ENCODE data around the gene AUTS2. TPM values are rescaled to one million over a fixed set of nuclear protein-coding genes. Genes with fewer than 3 reads are reported as not detected.

The AUTS2 gene
- total RNA-seq, 4 donors from 2014 or later: 29.8 to 114 (median 59.4) TPM

- H3K9me3 ChIP-seq: no peaks in the 10 kb centered on the region
- no peak overlapping the region for H3K4me3 ChIP-seq
- no peak overlapping the region for H3K27ac ChIP-seq
- no peak for DNase-seq
- no peak for TF ChIP-seq POLR2AphosphoS5 (IDR thresholded peaks at IDR 0.05)
- no peak for TF ChIP-seq POLR2A (IDR thresholded peaks at IDR 0.05)
- TF ChIP-seq CTCF (IDR thresholded peaks at IDR 0.05): no peak
- TF ChIP-seq EP300 (IDR thresholded peaks at IDR 0.05; ENCODE audit: low read depth): no peak
- 19 to 30% methylated on average over 3 to 4 of the region's 4 CpGs for WGBS, 2 donors (ENCODE audit: low coverage in 1 of 2)
- in situ Hi-C loops (cut with MboI; ENCODE audit: low pct_ligation_motif_present in 1 of 4, low pct_unique_long_range_greater_than_20kb in 1 of 4, low sequenced_read_pairs in 3 of 4) (no loop called here), intact Hi-C loops (cut with DNase I; ENCODE audit: low total_unique reads) (no loop called here)
- no peaks in the 10 kb centered on the region for H3K27me3 ChIP-seq
- peaks cover 0 to 21% (median 7%) of the 10 kb centered on the region in 4 donors for H3K4me1 ChIP-seq
- no peaks in the 10 kb centered on the region for H3K36me3 ChIP-seq
Observed at GRCh38 chr7:69738396-69738951, 140.2 kb downstream of the AUTS2 start.

- WGBS, 2 donors (ENCODE audit: low coverage in 1 of 2): 60 to 73% methylated on average over 1 of the region's 1 CpG
- Histone ChIP-seq H3K9me3 (no peaks in the 10 kb centered on the region), H3K36me3 (no peaks in the 10 kb centered on the region), H3K27ac (no peak overlapping the region), H3K4me3 (no peak overlapping the region), H3K27me3 (no peaks in the 10 kb centered on the region), H3K4me1 (peaks cover 0 to 21% (median 7%) of the 10 kb centered on the region in 4 donors)
- TF ChIP-seq POLR2AphosphoS5 (IDR thresholded peaks at IDR 0.05): no peak
- no peak for TF ChIP-seq EP300 (IDR thresholded peaks at IDR 0.05; ENCODE audit: low read depth)
- no peak for TF ChIP-seq CTCF (IDR thresholded peaks at IDR 0.05)
- TF ChIP-seq POLR2A (IDR thresholded peaks at IDR 0.05): no peak
- no peak for DNase-seq
- intact Hi-C loops (cut with DNase I; ENCODE audit: low total_unique reads) (no loop called here), in situ Hi-C loops (cut with MboI; ENCODE audit: low pct_ligation_motif_present in 1 of 4, low pct_unique_long_range_greater_than_20kb in 1 of 4, low sequenced_read_pairs in 3 of 4) (no loop called here)
Observed at GRCh38 chr7:69739190-69739589, 140.9 kb downstream of the AUTS2 start.

GRCh38 chr7:69739931-69740431, 141.7 kb downstream of the AUTS2 start:
- 37 to 60% methylated on average over 1 to 4 of the region's 4 CpGs for WGBS, 2 donors (ENCODE audit: low coverage in 1 of 2)
- Histone ChIP-seq H3K27me3 (no peaks in the 10 kb centered on the region), H3K36me3 (no peaks in the 10 kb centered on the region), H3K4me3 (no peak overlapping the region), H3K27ac (no peak overlapping the region), H3K9me3 (no peaks in the 10 kb centered on the region), H3K4me1 (peaks cover 0 to 21% (median 7%) of the 10 kb centered on the region in 4 donors)
- TF ChIP-seq POLR2A (IDR thresholded peaks at IDR 0.05) (no peak), POLR2AphosphoS5 (IDR thresholded peaks at IDR 0.05) (no peak), CTCF (IDR thresholded peaks at IDR 0.05) (no peak), EP300 (IDR thresholded peaks at IDR 0.05; ENCODE audit: low read depth) (no peak)
- intact Hi-C loops (cut with DNase I; ENCODE audit: low total_unique reads) (no loop called here), in situ Hi-C loops (cut with MboI; ENCODE audit: low pct_ligation_motif_present in 1 of 4, low pct_unique_long_range_greater_than_20kb in 1 of 4, low sequenced_read_pairs in 3 of 4) (no loop called here)
- DNase-seq: peak; percentile 10

- DNase-seq: no peak
- no peaks in the 10 kb centered on the region for H3K27me3 ChIP-seq
- H3K4me1 ChIP-seq: peaks cover 0 to 21% (median 7%) of the 10 kb centered on the region in 4 donors
- H3K9me3 ChIP-seq: no peaks in the 10 kb centered on the region
- in situ Hi-C loops (cut with MboI; ENCODE audit: low pct_ligation_motif_present in 1 of 4, low pct_unique_long_range_greater_than_20kb in 1 of 4, low sequenced_read_pairs in 3 of 4): no loop called here
- no peak overlapping the region for H3K27ac ChIP-seq
- TF ChIP-seq EP300 (IDR thresholded peaks at IDR 0.05; ENCODE audit: low read depth) (no peak), POLR2AphosphoS5 (IDR thresholded peaks at IDR 0.05) (no peak), POLR2A (IDR thresholded peaks at IDR 0.05) (no peak), CTCF (IDR thresholded peaks at IDR 0.05) (no peak)
- no peak overlapping the region for H3K4me3 ChIP-seq
- 93 to 100% methylated on average over 1 of the region's 1 CpG for WGBS, 2 donors (ENCODE audit: low coverage in 1 of 2)
- intact Hi-C loops (cut with DNase I; ENCODE audit: low total_unique reads): no loop called here
- no peaks in the 10 kb centered on the region for H3K36me3 ChIP-seq
Observed at GRCh38 chr7:69742237-69742636, 144.0 kb downstream of the AUTS2 start.
